Adipocyte (in vitro differentiated cells): ENCODE measurements around the gene NR2C2AP.

Source experiments
- DNase-seq: peaks from one replicate; pipeline ENCODE4 v3.0.0-alpha.2; 2015; ENCODE audit warnings: low read depth
- H3K27me3 ChIP-seq: replicated peaks from 2 replicates; pipeline ENCODE4 v1.7.0; 2013; ENCODE audit warnings: mild to moderate bottlenecking, low read length, moderate library complexity; ENCODE audit not compliant: control insufficient read depth, insufficient read depth
- H3K36me3 ChIP-seq: 2 replicates; pipeline ENCODE4 v1.7.0; 2013; ENCODE audit warnings: low read length, mild to moderate bottlenecking, moderate library complexity; ENCODE audit not compliant: control insufficient read depth, insufficient read depth, severe bottlenecking
- H3K4me1 ChIP-seq: 2 replicates; pipeline ENCODE4 v1.7.0; 2013; ENCODE audit warnings: mild to moderate bottlenecking, low read length, moderate library complexity; ENCODE audit not compliant: control insufficient read depth, insufficient read depth
- H3K4me3 ChIP-seq: 2 replicates; pipeline ENCODE4 v1.7.0; 2013; ENCODE audit warnings: mild to moderate bottlenecking, low read length, moderate library complexity
- H3K9ac ChIP-seq: 2 replicates; pipeline ENCODE4 v1.7.0; 2013; ENCODE audit warnings: mild to moderate bottlenecking, low read length, moderate library complexity
- H3K9me3 ChIP-seq: 2 replicates; pipeline ENCODE4 v1.7.0; 2013; ENCODE audit warnings: mild to moderate bottlenecking, low read length, moderate library complexity; ENCODE audit not compliant: control insufficient read depth

The NR2C2AP gene

DNA sequence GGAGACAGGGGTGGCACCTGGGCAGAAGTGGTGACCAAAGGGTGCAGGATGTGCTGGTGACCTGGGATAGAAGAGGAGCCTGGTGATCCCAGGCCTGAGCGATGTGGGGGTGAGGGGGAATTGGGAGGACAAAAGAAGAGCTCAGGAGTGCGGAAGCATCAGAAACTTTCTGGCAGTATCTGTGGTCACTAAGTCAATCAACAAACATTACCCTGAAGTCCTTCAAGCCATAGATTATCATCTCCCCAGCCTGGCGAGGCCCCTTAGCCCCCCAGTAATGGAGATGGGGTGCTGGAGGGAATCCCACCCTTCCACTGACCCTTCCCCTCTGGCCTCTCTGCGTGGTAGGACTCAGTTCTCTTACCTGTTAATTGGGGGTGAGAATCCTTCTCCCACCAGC, 43.7 kb downstream of the NR2C2AP start:
- no peak overlapping the region for H3K4me3 ChIP-seq
- H3K4me1 ChIP-seq, result no peaks in the 10 kb centered on the region
- no peak for DNase-seq
- H3K9ac ChIP-seq, result no peak overlapping the region
- H3K36me3 ChIP-seq, result no peaks in the 10 kb centered on the region
- no peaks in the 10 kb centered on the region for H3K9me3 ChIP-seq
- no peaks in the 10 kb centered on the region for H3K27me3 ChIP-seq

DNA sequence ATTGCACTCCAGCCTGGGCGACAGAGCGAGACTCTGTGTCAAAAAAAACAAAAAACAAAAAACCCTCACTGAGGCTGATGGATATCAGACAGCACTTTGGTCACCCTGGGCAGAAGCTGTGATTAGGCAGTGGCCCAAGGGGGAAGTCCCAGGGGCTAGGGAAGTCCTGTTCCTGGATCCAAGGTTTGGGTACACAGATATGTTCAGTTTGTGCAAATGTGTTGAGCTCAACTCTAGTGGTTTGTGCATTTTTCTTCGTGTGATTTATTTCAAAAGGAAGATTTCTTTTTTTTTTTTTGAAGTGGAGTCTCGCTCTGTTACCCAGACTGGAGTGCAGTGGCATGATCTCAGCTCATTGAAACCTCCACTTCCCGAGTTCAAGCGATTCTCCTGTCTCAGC, 45.4 kb downstream of the NR2C2AP start:
- Histone ChIP-seq H3K27me3 (no peaks in the 10 kb centered on the region), H3K4me3 (no peak overlapping the region), H3K36me3 (no peaks in the 10 kb centered on the region), H3K9ac (no peak overlapping the region), H3K4me1 (no peaks in the 10 kb centered on the region), H3K9me3 (no peaks in the 10 kb centered on the region)
- DNase-seq, result no peak

DNA sequence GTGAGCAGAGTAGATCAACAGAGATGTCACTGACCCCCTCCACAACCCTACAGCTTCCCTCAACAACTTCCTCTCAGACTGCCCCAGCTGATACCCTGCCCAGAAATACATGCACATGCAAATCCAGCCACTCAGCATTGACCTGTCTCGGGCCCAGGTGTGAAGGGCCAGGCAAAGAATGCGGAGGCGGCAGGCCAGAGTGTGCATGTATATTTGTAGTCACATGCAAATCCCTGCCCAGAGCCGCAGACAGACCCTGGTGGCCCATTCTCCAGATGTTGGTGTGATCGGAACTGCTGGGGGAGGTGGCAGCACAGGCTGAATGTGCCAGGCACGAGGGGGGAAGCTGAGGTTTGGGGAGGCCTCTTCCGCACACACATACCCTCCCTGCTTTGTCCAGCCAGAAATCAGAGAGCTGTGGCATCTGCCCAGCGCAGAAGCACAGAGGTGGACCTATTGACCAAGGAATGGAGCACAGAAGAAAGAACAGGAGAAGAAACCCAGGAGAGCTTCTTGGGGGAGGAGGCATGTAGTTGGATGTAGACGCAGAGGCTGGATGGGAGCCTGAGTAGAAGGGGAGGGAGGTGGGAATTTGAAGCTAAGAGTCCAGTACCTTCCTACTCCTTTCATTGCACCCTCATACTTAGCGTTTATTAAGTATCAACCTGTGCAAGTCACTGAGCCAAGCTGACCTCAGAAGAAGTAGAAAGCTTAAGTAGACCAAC, 47.6 kb downstream of the NR2C2AP start:
- no peak for DNase-seq
- Histone ChIP-seq H3K4me3 (no peak overlapping the region), H3K27me3 (no peaks in the 10 kb centered on the region), H3K9me3 (no peaks in the 10 kb centered on the region), H3K4me1 (no peaks in the 10 kb centered on the region), H3K36me3 (no peaks in the 10 kb centered on the region), H3K9ac (no peak overlapping the region)

GRCh38 chr19:19154768-19155494, 48.3 kb downstream of the NR2C2AP start:
- H3K36me3 ChIP-seq, result no peaks in the 10 kb centered on the region
- no peaks in the 10 kb centered on the region for H3K9me3 ChIP-seq
- no peak overlapping the region for H3K9ac ChIP-seq
- no peak for DNase-seq
- no peak overlapping the region for H3K4me3 ChIP-seq
- no peaks in the 10 kb centered on the region for H3K27me3 ChIP-seq
- no peaks in the 10 kb centered on the region for H3K4me1 ChIP-seq

GRCh38 chr19:19152668-19153384, 50.4 kb downstream of the NR2C2AP start:
- H3K27me3 ChIP-seq, result no peaks in the 10 kb centered on the region
- no peak overlapping the region for H3K9ac ChIP-seq
- no peaks in the 10 kb centered on the region for H3K9me3 ChIP-seq

GRCh38 chr19:19151418-19151817, 51.8 kb downstream of the NR2C2AP start:
- H3K27me3 ChIP-seq, result no peaks in the 10 kb centered on the region
- no peak overlapping the region for H3K4me3 ChIP-seq
- no peak for DNase-seq

More at GRCh38 chr19:19152668-19153384, 50.4 kb downstream of the NR2C2AP start:
- no peak overlapping the region for H3K4me3 ChIP-seq
- no peaks in the 10 kb centered on the region for H3K4me1 ChIP-seq
- no peak for DNase-seq
- H3K36me3 ChIP-seq, result no peaks in the 10 kb centered on the region

More at GRCh38 chr19:19151418-19151817, 51.8 kb downstream of the NR2C2AP start:
- H3K36me3 ChIP-seq, result peaks cover 4% of the 10 kb centered on the region
- H3K9me3 ChIP-seq, result no peaks in the 10 kb centered on the region
- H3K4me1 ChIP-seq, result no peaks in the 10 kb centered on the region
- H3K9ac ChIP-seq, result no peak overlapping the region
